NCI-H2029 treated with DMSO at 0.1 percent for 48 hours (cell line): ENCODE measurements around the gene MGAM2.

Experiments
- DNase-seq: peaks from one replicate; lab custom pipeline; 2025; lab: John Stamatoyannopoulos, UW

MGAM2 gene

GRCh38 chr7:142177869-142178268, 66.4 kb downstream of the MGAM2 start:
- no peak for DNase-seq

GRCh38 chr7:142180426-142180825, 68.9 kb downstream of the MGAM2 start:
- DNase-seq, result no peak

- no peak for DNase-seq
Measured at GRCh38 chr7:142181211-142181610, 69.7 kb downstream of the MGAM2 start.

GRCh38 chr7:142181966-142182365, 70.4 kb downstream of the MGAM2 start:
- no peak for DNase-seq

- DNase-seq, result no peak
Measured at GRCh38 chr7:142185069-142185468, 73.6 kb downstream of the MGAM2 start.

GRCh38 chr7:142185801-142186200, 74.3 kb downstream of the MGAM2 start:
- DNase-seq, result no peak

GRCh38 chr7:142188154-142188553, 76.6 kb downstream of the MGAM2 start:
- DNase-seq, result no peak

GRCh38 chr7:142188846-142189245, 77.3 kb downstream of the MGAM2 start:
- peak; percentile 18 for DNase-seq

GRCh38 chr7:142194201-142194600, 82.7 kb downstream of the MGAM2 start:
- DNase-seq, result no peak

- no peak for DNase-seq
Measured at GRCh38 chr7:142196066-142196840, 84.7 kb downstream of the MGAM2 start.

GRCh38 chr7:142200206-142200605, 88.7 kb downstream of the MGAM2 start:
- DNase-seq, result no peak

- DNase-seq, result no peak
Measured at GRCh38 chr7:142228537-142229104, 117.1 kb downstream of the MGAM2 start.

- no peak for DNase-seq
Measured at GRCh38 chr7:142231716-142232115, 120.2 kb downstream of the MGAM2 start.

- no peak for DNase-seq
Measured at GRCh38 chr7:142240546-142240945, 129.0 kb downstream of the MGAM2 start.

GRCh38 chr7:142243823-142244222, 132.3 kb downstream of the MGAM2 start:
- DNase-seq, result no peak

- no peak for DNase-seq
Measured at GRCh38 chr7:142248166-142249160, 136.9 kb downstream of the MGAM2 start.

GRCh38 chr7:142249918-142250317, 138.4 kb downstream of the MGAM2 start:
- DNase-seq, result no peak

GRCh38 chr7:142250705-142251104, 139.2 kb downstream of the MGAM2 start:
- no peak for DNase-seq

GRCh38 chr7:142257958-142258357, 146.4 kb downstream of the MGAM2 start, which contains the start of gene PRSS58:
PRSS58 (minus strand) TSS chr7:142258058; CDS start chr7:142257707, 351 bp downstream.
- DNase-seq, result no peak

GRCh38 chr7:142263598-142264380, 152.3 kb downstream of the MGAM2 start:
- no peak for DNase-seq
